SK-N-SH (cell line): Measurements from ENCODE around the gene STOX1. TPM values are rescaled to one million over a fixed set of nuclear protein-coding genes. Genes with fewer than 3 reads are reported as not detected.
"Not testable (repeated sequence)": the region's sequence is repeated elsewhere in the genome, so short reads cannot be mapped to it uniquely, and the experiment has no call there.

Experiments used
- CTCF ChIA-PET: fragments of 300-600, 350-600 bp; formaldehyde crosslinking; extraction: SDS; loops from one replicate; lab custom pipeline; 2021; lab: Yijun Ruan, JAX
- POLR2A ChIA-PET: fragments of 350-600 bp; sonication (Branson Sonifier 250); formaldehyde crosslinking; extraction: SDS; loops from one replicate; lab custom pipeline; 2020; ENCODE audit warnings: antibody characterized with exemption, inconsistent platforms; lab: Yijun Ruan, JAX
- DNase-seq: peaks from one replicate; pipeline ENCODE4 v3.0.0; 2012
- H2AFZ ChIP-seq: fragments of 200-600 bp; sonication (generic); 2 replicates; pipeline ENCODE4 v1.8.1; 2016; ENCODE audit warnings: antibody characterized with exemption, mild to moderate bottlenecking, low read depth
- H3F3A ChIP-seq: fragments of 200-600 bp; sonication (generic); replicated peaks from 2 replicates; pipeline ENCODE3; 2016; ENCODE audit warnings: antibody characterized with exemption, mild to moderate bottlenecking; ENCODE audit not compliant: insufficient read depth
- H3K27ac ChIP-seq, 2 experiments: fragments of 200-500 bp in 1 of 2; fragments of 200-600 bp in 1 of 2; sonication (Bioruptor generic) in 1 of 2; sonication (generic), shearing (Covaris generic) in 1 of 2; 2 replicates each; pipeline versions ENCODE4 v1.5.1 to v1.6.1; 2014 to 2016; ENCODE audit warnings: low read depth in 2 of 2, inconsistent platforms in 1 of 2, low read length in 1 of 2, mild to moderate bottlenecking in 1 of 2, mixed read lengths in 1 of 2
- H3K27me3 ChIP-seq: fragments of 200-600 bp; sonication (generic), shearing (Covaris generic); 2 replicates; pipeline ENCODE4 v1.6.1; 2016; ENCODE audit warnings: mixed run types; ENCODE audit not compliant: insufficient read depth
- H3K36me3 ChIP-seq, 2 experiments: fragments of 200-500 bp in 1 of 2; fragments of 200-600 bp in 1 of 2; sonication (Bioruptor generic) in 1 of 2; sonication (generic) in 1 of 2; replicated peaks in 1 of 2; 2 replicates each; pipeline versions ENCODE3 to v1.5.1; 2014 to 2016; ENCODE audit warnings: low read length in 1 of 2, mild to moderate bottlenecking in 1 of 2; ENCODE audit not compliant: insufficient read depth in 2 of 2, control insufficient read depth in 1 of 2
- H3K4me1 ChIP-seq, 2 experiments: fragments of 200-500 bp in 1 of 2; fragments of 200-600 bp in 1 of 2; sonication (Bioruptor generic) in 1 of 2; sonication (generic), shearing (Covaris generic) in 1 of 2; 2 replicates each; pipeline versions ENCODE4 v1.5.1 to v1.6.1; 2014 to 2016; ENCODE audit warnings: low read depth in 1 of 2, low read length in 1 of 2, mixed run types in 1 of 2; ENCODE audit not compliant: insufficient read depth in 2 of 2, control insufficient read depth in 1 of 2
- H3K4me2 ChIP-seq: fragments of 200-600 bp; sonication (generic), shearing (Covaris generic); 2 replicates; pipeline ENCODE4 v1.6.1; 2017; ENCODE audit warnings: mixed run types
- H3K4me3 ChIP-seq, 2 experiments: fragments of 200-500 bp in 1 of 2; fragments of 200-600 bp in 1 of 2; sonication (Bioruptor generic) in 1 of 2; sonication (generic), shearing (Covaris generic) in 1 of 2; 2 replicates each; pipeline versions ENCODE4 v1.5.1 to v1.8.1; 2014 to 2016; ENCODE audit warnings: low read depth in 2 of 2, inconsistent platforms in 1 of 2, low read length in 1 of 2, mild to moderate bottlenecking in 1 of 2, mixed read lengths in 1 of 2, moderate library complexity in 1 of 2
- H3K79me2 ChIP-seq: fragments of 200-600 bp; sonication (generic); 2 replicates; pipeline ENCODE4 v1.8.1; 2017; ENCODE audit warnings: mild to moderate bottlenecking; ENCODE audit not compliant: insufficient read depth
- H3K9ac ChIP-seq: fragments of 200-600 bp; sonication (generic); 2 replicates; pipeline ENCODE4 v1.6.1; 2017; ENCODE audit warnings: mixed run types
- H3K9me2 ChIP-seq: fragments of 200-600 bp; sonication (generic); 2 replicates; pipeline ENCODE4 v1.6.1; 2017; ENCODE audit warnings: mixed run types
- H3K9me3 ChIP-seq: fragments of 200-600 bp; sonication (generic); 2 replicates; pipeline ENCODE4 v1.6.1; 2017; ENCODE audit warnings: mixed run types, mild to moderate bottlenecking, moderate library complexity
- H4K20me1 ChIP-seq: fragments of 200-600 bp; sonication (generic); 2 replicates; pipeline ENCODE4 v1.6.1; 2017; ENCODE audit warnings: mild to moderate bottlenecking, mixed run types; ENCODE audit not compliant: insufficient read depth
- ELF1 ChIP-seq: IDR thresholded peaks from 2 replicates; pipeline ENCODE4 v1.4.0; 2012
- FOSL2 ChIP-seq: IDR thresholded peaks from 2 replicates; pipeline ENCODE4 v1.4.0; 2012; ENCODE audit warnings: low read depth, mild to moderate bottlenecking, moderate library complexity, borderline replicate concordance
- FOXJ3 ChIP-seq: sonication (generic); formaldehyde crosslinking; IDR thresholded peaks from 2 replicates; pipeline ENCODE4 v1.5.1; 2020; ENCODE audit warnings: mild to moderate bottlenecking, missing genetic modification reagents
- FOXM1 ChIP-seq: IDR thresholded peaks from 2 replicates; pipeline ENCODE4 v1.4.0; 2012; ENCODE audit warnings: low read depth, mild to moderate bottlenecking
- GABPA ChIP-seq: IDR thresholded peaks from 2 replicates; pipeline ENCODE4 v1.4.0; 2012; ENCODE audit warnings: low read depth, mild to moderate bottlenecking
- JUND ChIP-seq: IDR thresholded peaks from 2 replicates; pipeline ENCODE4 v1.4.0; 2012
- MAX ChIP-seq: IDR thresholded peaks from 2 replicates; pipeline ENCODE4 v1.4.0; 2012; ENCODE audit warnings: low read depth
- MEF2A ChIP-seq: IDR thresholded peaks from 2 replicates; pipeline ENCODE4 v1.4.0; 2012; ENCODE audit warnings: low read depth, borderline replicate concordance
- NFIC ChIP-seq: IDR thresholded peaks from 2 replicates; pipeline ENCODE4 v1.4.0; 2012; ENCODE audit warnings: borderline replicate concordance
- NRF1 ChIP-seq: IDR thresholded peaks from 2 replicates; pipeline ENCODE4 v1.6.1; 2012; ENCODE audit warnings: low read depth, mild to moderate bottlenecking, low read length
- RFX5 ChIP-seq: IDR thresholded peaks from 2 replicates; pipeline ENCODE4 v1.6.1; 2012; ENCODE audit warnings: mild to moderate bottlenecking, improper control_type of control experiment, low read length
- SIN3A ChIP-seq: IDR thresholded peaks from 2 replicates; pipeline ENCODE4 v1.6.1; 2012; ENCODE audit warnings: low read depth, mild to moderate bottlenecking, low read length, moderate library complexity, borderline replicate concordance
- SMC3 ChIP-seq: IDR thresholded peaks from 2 replicates; pipeline ENCODE4 v1.6.1; 2012; ENCODE audit warnings: low read depth, low read length, improper control_type of control experiment
- TAF1 ChIP-seq: IDR thresholded peaks from 2 replicates; pipeline ENCODE4 v1.6.1; 2012; ENCODE audit warnings: low read depth, mild to moderate bottlenecking, low read length, moderate library complexity, borderline replicate concordance
- TEAD4 ChIP-seq: IDR thresholded peaks from 2 replicates; pipeline ENCODE4 v1.4.0; 2012; ENCODE audit warnings: mild to moderate bottlenecking, borderline replicate concordance; ENCODE audit not compliant: insufficient read depth
- USF2 ChIP-seq: fragments of 150-350 bp; IDR thresholded peaks from 2 replicates; pipeline ENCODE4 v1.6.1; 2017; ENCODE audit warnings: antibody characterized with exemption, low read length, low read depth, borderline replicate concordance
- WGBS: methylation state at CpG from one replicate; pipeline ENCODE4 v1.1.6; 2017; ENCODE audit warnings: low lambda C conversion rate; 5-methylcytosine and 5-hydroxymethylcytosine counted together
- polyA plus RNA-seq, 3 experiments: library from polyadenylated mRNA; depleted of rRNA; stranded (reverse); fragments of >200 nt; gene quantifications; 2 replicates each; pipeline ENCODE4 v1.2.3, GENCODE V29; 2012

The STOX1 gene
- polyA plus RNA-seq, 1 of the 3 experiments (the other 2 are of a cell fraction), result 0.13 TPM

GRCh38 chr10:68804692-68805091 lies 22.6 kb upstream of the STOX1 start:
- Histone ChIP-seq H3K27ac (no peak overlapping the region), H3K9me3 (no peaks in the 10 kb centered on the region), H3K27me3 (no peaks in the 10 kb centered on the region), H3K4me3 (no peak overlapping the region), H3K4me2 (no peak overlapping the region), H3K9me2 (no peaks in the 10 kb centered on the region), H4K20me1 (no peaks in the 10 kb centered on the region), H2AFZ (no peak overlapping the region), H3K36me3 (no peaks in the 10 kb centered on the region), H3K9ac (no peak overlapping the region), H3F3A (peaks cover 10% of the 10 kb centered on the region), H3K4me1 (no peaks in the 10 kb centered on the region), H3K79me2 (no peaks in the 10 kb centered on the region)
- WGBS, result 94% methylated on average over 1 of the region's 1 CpG
- no peak for TF ChIP-seq SMC3
- POLR2A ChIA-PET, result no interaction called here
- CTCF ChIA-PET, result no interaction called here
- no peak for DNase-seq

- H4K20me1 ChIP-seq, H3K4me1 ChIP-seq, H3K79me2 ChIP-seq, POLR2A ChIA-PET, H2AFZ ChIP-seq, H3K9ac ChIP-seq, H3K9me3 ChIP-seq, H3F3A ChIP-seq, H3K4me2 ChIP-seq, H3K27me3 ChIP-seq, H3K4me3 ChIP-seq, H3K9me2 ChIP-seq, CTCF ChIA-PET, H3K36me3 ChIP-seq, H3K27ac ChIP-seq, DNase-seq: not testable (repeated sequence)
- WGBS, result 89% methylated on average over 9 of the region's 9 CpGs
Observed at GRCh38 chr10:68810830-68811229, 16.5 kb upstream of the STOX1 start.

GRCh38 chr10:68811314-68812009 lies 15.9 kb upstream of the STOX1 start:
- no peak for TF ChIP-seq FOXM1
- H3K79me2 ChIP-seq, result no peaks in the 10 kb centered on the region
- no peak overlapping the region for H3K27ac ChIP-seq
- H4K20me1 ChIP-seq, result no peaks in the 10 kb centered on the region
- no peak overlapping the region for H3K4me2 ChIP-seq
- no peaks in the 10 kb centered on the region for H3K27me3 ChIP-seq
- no peaks in the 10 kb centered on the region for H3K9me3 ChIP-seq
- no peak for DNase-seq
- ChIA-PET POLR2A (no interaction called here), CTCF (no interaction called here)
- WGBS, result 80% methylated on average over 7 of the region's 7 CpGs
- H3K9me2 ChIP-seq, result no peaks in the 10 kb centered on the region
- H3K9ac ChIP-seq, result no peak overlapping the region
- H3K4me1 ChIP-seq, result no peaks in the 10 kb centered on the region
- H3K36me3 ChIP-seq, result no peaks in the 10 kb centered on the region
- no peak overlapping the region for H3K4me3 ChIP-seq
- H2AFZ ChIP-seq, result no peak overlapping the region
- H3F3A ChIP-seq, result no peaks in the 10 kb centered on the region

GRCh38 chr10:68812420-68812819 lies 14.9 kb upstream of the STOX1 start:
- DNase-seq, result no peak
- no peaks in the 10 kb centered on the region for H3K36me3 ChIP-seq
- H4K20me1 ChIP-seq, result no peaks in the 10 kb centered on the region
- no peak overlapping the region for H3K4me3 ChIP-seq
- no peak overlapping the region for H3K27ac ChIP-seq
- CTCF ChIA-PET, result no interaction called here
- POLR2A ChIA-PET, result no interaction called here
- H3K9me2 ChIP-seq, result no peaks in the 10 kb centered on the region
- no peaks in the 10 kb centered on the region for H3F3A ChIP-seq
- H3K79me2 ChIP-seq, result no peaks in the 10 kb centered on the region
- no peak overlapping the region for H3K9ac ChIP-seq
- 81% methylated on average over 3 of the region's 4 CpGs for WGBS
- H3K4me1 ChIP-seq, result no peaks in the 10 kb centered on the region
- no peak overlapping the region for H3K4me2 ChIP-seq
- no peaks in the 10 kb centered on the region for H3K27me3 ChIP-seq
- H3K9me3 ChIP-seq, result no peaks in the 10 kb centered on the region
- no peak overlapping the region for H2AFZ ChIP-seq
- no peak for TF ChIP-seq NRF1
- TF ChIP-seq JUND, result no peak
- TF ChIP-seq MAX, result no peak
- no peak for TF ChIP-seq TAF1
- no peak for TF ChIP-seq FOSL2
- TF ChIP-seq SMC3, result no peak
- no peak for TF ChIP-seq RFX5
- no peak for TF ChIP-seq ELF1
- no peak for TF ChIP-seq TEAD4
- no peak for TF ChIP-seq GABPA
- no peak for TF ChIP-seq USF2
- TF ChIP-seq SIN3A, result no peak
- no peak for TF ChIP-seq MEF2A
- TF ChIP-seq NFIC, result no peak
- no peak for TF ChIP-seq FOXM1
- TF ChIP-seq FOXJ3, result no peak
